Middle frontal gyrus (tissue), 1 donor: ENCODE measurements around the gene NXNL2.

Source experiments
- DNase-seq: peaks from one replicate; pipeline ENCODE4 v3.0.0-alpha.2; 2015; ENCODE audit warnings: low spot score; ENCODE audit errors: extremely low spot score

The NXNL2 gene

GRCh38 chr9:88531920-88532698 lies 2.9 kb upstream of the NXNL2 start:
- DNase-seq = no peak

- no peak for DNase-seq
These were observed 975 bp upstream of the NXNL2 start for GRCh38 chr9:88533951-88534455.

DNA sequence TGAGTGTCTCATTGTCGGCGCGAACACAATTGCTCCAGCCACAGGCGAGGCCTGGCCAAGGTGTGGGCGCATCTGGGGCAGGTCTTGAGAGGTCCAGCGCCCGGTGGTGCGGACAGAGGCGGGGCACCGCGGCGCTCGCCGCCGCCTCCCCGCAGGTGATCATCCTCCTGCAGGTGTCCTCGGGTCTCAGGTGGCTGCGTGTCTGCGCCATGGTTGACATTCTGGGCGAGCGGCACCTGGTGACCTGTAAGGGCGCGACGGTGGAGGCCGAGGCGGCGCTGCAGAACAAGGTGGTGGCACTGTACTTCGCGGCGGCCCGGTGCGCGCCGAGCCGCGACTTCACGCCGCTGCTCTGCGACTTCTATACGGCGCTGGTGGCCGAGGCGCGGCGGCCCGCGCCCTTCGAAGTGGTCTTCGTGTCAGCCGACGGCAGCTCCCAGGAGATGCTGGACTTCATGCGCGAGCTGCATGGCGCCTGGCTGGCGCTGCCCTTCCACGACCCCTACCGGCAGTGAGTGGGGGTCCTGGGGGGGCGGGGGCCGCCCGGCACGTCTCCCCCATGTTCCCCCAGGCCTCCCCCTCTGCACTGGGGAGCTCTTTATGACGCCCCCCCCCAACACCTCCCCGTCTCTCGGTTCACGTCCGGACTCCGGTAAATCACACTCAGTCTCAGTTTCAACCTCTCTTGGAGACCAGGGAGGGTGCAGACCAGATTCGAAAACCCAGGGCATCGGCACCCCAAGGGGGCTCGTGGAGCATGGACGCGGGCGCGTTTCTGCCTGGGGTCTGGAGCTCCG lies 446 bp downstream of the NXNL2 start:
- no peak for DNase-seq

DNA sequence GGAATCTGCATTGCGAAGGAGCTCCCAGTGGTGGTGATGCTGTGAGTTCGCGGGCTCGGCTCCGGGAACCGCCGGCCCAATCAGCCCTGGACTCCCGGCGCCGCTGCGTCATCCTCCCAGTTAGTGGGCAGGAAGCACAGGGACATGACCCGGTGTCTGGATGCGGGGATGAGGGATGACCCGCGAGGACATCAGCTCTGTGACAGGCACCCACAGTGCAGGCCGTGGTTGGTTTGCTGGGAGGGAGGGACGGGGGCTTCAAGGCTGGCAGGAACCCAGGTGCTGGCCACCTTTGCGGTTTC lies 996 bp downstream of the NXNL2 start:
- no peak for DNase-seq

DNA sequence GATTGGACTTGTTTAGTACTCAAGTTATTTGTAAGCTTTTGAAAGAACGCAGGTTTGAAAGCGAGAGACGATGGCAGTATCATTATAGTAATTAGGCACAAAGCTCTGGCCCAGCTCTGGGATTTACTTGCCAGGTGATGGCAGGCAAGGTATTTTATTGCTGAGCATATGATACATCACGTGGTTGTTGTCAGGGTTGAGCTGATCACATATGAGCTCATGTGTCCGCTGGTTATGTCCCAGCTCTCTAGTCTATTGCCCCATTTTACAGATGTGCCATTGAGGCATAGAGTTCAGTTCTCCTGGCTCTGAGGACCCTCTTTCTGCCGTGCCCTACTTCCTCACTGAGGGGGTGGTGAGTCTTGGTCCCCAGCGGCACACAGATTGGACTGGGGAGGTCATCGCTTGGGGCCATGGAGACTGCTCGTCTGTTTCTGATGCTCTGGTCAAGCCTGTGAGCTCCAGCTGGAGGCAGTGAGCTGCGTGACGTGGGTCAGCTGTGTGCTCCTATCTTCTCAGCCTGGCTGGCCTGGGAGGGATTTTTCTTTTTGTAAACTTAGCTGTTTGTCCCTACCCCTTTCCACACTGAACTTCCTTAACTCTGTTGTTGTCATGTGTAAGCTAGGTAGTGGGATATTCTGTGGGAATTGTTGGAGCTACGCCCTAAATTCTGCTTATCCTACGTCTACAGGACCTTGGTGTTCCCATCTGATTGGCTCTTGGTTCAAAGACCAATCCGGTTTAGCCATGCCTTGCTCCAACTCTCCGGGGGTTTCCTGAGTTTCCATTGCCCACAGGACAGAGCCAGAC lies 2.2 kb downstream of the NXNL2 start:
- no peak for DNase-seq

GRCh38 chr9:88537761-88538091 lies 2.7 kb downstream of the NXNL2 start:
- DNase-seq = peak; percentile 80

DNA sequence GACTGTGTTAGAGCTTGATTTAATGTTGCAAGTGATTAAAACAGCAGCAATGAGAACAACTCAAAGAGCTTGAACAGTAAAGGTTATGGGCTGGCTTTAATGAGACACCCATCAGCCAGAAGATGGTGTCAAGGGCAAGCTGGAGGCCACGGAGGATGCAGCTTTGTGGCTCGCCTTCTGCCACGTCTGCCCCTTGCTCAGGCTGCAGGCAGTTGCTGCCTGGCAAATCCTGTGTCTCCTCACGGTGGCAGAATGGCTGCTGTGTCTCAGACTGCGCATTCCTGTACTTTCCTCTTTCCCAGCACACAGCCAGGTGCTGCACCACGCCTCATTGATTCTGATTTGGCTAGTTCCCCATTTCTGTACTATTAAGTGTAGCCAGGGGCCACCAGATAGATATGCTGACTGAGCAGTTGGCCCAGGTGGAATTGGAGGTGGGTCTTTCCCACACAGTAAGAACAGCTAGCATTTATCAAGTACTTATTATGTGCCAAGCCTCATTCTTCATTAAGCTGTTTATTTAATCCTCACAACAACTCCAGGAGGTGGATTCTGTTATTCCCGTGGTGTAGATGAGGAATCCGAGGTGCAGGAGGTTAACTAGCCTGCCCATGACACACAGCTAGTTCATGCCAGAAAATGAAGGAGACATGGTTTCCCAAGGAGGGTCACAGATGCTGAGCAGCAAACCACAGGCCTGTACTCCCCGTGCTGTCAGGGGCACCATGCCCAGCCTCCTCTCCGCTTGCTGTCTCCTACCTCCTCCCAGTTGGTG lies 3.5 kb downstream of the NXNL2 start:
- DNase-seq = no peak

DNA sequence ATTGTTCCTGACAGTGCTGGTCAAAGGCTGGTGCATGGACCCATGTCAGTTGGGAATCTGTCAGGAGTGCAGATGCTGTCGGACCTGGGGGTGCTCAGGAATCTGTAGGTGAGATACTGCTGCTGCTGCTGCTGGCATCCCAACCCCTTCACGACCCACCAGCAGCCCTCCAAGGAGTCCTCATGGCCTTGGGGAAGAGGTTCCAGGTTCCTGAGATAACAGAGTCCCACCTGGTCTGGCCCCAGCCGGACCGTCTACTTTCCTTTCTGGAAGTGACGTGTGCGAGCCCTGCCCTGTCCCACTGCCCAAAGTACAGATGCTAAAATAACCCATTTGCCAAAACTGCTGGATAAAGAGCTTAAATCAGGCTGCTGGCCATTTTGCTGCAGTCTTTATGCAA lies 4.3 kb downstream of the NXNL2 start:
- no peak for DNase-seq

DNA sequence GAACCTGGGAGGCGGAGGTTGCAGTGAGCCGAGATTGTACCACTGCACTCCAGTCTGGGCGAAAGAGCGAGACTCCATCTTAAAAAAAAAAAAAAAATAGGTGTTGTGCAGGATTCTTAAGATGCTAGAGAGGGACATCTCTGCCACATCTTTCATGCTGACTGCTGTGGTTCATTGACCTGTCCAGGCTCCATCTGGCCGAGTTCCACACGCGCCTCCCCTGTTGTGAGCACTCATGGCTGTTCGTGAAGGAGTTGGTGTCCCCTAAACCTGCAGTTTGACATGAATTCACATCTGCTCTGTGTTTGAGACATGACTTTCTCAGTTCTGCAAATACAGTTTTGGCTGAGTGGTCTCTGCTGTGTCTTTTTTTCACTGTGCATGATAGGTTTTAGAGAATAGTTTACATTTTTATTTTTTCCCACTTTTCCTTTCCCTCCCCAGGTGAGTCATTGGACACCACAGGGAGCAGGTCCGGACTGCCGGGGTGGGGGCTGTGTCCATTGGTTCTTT lies 5.3 kb downstream of the NXNL2 start:
- DNase-seq = no peak

- DNase-seq = no peak
These were observed 9.3 kb downstream of the NXNL2 start for GRCh38 chr9:88544245-88544644.

DNA sequence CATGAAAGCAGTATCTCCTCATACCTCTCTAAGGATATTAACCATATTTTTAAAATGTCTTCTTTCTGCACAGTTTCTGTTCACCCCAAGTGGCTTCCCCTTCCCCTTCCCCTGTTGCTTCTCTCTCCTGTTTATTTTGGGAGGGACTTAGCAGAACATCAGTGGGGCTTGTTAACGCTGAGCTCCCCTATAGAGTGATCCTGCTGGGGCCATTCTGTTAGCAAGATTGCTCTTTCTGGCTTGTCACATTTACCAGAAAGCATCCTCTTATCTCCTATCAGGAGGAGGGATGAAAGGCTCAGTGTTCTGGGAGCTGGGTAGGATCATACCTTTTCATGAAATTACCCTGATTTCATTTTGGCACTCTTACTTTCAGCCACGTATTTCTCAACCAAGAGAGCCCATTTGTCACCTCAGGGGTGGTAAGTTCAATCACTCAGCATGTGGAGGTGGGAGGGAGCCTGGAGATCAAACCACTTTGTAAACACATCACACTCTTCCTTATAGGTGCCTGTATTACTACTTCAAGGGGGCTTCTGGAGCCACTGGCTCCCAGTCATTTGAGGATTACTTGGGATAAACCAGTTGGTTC lies 16.7 kb downstream of the NXNL2 start:
- no peak for DNase-seq

GRCh38 chr9:88553350-88553749 lies 18.4 kb downstream of the NXNL2 start:
- DNase-seq = no peak

DNA sequence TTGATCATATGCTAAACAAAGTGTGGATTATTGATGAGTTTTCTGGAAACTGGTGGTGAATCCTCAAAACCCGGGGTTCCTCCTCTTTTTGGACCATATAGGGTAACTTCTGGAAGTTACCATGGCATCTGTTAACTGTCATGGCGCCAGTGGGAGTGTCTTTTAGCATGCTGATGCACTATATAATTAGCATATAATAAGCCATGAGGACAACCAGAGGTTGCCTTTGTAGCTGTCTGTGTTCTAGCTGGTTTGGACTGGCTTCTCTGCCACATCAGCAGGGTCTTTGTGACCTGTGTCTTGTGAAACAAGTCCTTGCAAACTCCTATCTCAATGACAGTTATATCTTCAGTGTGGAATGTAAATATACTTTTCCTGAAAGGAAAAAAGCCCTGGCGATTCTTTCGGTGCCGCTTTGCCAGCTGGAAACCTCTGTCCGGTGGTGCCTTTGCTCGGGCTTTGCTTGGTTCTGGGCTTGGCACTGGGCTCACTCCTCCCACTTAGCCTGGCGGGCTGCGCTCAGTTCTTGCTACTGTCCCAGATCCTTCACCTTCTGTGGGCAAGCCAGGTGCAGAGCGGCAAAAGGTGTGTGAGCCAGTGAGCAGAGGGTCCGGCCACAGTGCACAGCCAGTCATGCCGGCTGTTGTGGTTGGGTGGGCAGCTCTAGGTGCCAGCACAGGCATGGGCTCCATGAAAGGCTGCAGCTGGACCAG lies 20.4 kb downstream of the NXNL2 start:
- no peak for DNase-seq

DNA sequence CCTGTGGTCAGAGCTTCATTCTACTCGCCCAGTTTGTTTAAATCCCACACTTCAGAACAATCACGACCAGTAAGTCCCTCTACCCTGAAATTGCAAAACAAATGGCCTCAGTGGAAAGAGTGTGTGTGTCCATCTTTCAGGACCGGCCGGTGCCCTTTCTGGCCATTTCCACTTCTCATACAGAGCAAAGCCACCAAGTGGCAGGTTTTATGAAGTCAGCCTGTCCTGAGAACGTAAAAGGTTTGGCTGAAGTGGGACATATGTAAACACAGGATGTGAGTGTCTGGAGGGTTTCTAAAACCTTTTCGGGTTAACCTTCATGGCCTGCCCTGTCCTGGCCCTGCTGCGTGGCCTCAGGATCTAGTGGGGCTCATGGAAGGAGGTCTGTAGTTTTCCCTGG lies 24.7 kb downstream of the NXNL2 start:
- DNase-seq = no peak

- no peak for DNase-seq
These were observed 32.9 kb downstream of the NXNL2 start for GRCh38 chr9:88567870-88568269.

DNA sequence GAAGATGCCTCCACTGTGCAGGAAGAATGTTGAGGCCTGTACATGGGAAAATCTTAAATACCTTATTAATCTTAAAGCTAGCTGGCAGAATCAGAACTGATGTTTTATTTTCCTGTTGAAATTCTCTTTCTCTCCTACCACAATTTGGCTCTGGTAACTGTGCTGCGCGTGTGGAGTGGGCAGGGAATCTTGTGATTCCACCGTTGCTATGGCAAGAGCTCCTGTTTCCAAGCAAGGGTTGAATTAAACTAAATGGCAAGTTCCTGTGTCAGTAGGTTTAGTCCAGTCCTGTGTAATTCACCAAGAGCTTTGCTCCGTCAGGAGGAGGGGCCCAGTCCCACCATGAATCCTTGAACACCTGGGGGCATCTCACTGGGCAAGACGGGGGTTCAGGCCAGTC lies 36.4 kb downstream of the NXNL2 start:
- DNase-seq = peak; percentile 64

DNA sequence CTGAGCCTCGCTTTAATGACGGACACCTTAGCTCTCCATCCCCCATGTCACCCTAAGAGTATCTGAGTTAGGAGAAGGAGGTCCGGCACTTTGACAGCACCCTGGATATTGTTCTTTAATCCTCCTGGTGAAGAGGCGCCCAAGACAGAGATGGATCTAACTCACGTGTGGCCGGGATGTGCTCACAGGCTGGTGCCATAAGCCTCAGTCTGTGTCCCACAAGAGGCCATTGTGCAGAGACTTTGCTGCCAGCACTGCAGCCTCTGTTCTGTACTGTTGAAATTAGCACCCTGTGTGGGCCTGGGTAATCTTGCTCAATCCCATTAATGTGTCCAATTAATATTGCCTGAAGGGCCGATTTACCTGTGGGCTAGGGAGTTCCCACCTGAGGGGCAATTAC lies 37.7 kb downstream of the NXNL2 start:
- no peak for DNase-seq

DNA sequence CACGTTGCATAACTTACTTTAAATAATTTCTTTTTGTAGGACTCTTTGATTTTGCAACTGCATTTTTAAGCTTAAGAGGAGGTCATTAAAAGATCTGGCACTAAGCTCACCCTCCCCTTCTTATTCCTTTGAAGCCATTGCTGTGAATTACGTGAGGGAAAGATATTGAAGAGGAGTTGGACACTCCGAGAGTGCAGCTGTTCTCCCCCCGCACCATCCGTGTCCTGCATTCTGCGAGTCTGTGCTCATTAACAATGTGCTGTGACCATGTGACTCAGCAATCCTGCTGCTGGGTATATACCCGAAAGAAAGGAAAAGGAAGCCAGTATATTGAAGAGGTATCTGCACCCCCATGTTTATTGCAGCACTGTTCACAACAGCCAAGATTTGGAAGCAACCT lies 40.0 kb downstream of the NXNL2 start:
- no peak for DNase-seq

DNA sequence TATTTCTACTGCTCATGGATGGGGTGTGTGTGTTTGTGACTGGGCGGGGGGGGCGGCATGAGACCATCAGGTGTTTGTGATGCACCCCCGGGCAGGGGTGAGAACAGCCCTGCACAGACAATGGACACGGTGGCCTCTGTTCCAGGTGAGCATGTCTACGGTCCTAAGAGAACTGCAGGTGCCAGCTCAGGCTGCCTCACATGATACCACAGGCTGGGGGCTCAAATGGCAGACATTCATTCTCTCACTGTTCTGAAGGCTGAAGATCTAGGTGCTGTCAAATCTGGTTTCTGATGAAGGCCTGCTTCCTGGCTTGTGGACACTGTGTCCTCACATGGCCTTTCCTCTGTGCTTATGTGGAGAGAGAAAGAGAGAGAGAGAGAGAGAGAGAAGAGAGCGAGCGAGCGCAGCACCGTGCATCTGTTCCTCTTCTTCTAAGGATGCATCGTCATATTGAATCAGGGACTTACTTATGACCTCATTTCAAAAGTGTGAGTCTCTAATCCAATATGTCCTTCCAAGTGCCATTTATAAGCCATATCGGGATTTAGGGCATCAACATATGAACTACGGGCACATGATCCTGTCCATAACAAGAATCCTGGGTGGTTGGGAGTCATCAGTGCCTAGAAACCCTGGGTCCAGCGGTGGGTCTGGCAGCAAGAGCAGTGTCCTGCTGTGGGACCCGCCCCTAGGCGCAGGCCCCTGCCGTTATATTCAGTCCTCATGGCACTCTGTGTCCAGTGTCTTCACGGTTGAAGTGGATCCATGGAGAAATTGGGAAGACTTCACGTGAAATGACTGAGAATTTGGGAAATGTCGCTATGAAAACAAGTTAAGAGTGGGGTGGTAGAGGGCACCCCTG lies 42.5 kb downstream of the NXNL2 start:
- no peak for DNase-seq
